LNCaP clone FGC (cell line): Measurements from ENCODE around the gene TRIM34.

Experiments used
- DNase-seq: peaks from one replicate; pipeline ENCODE4 v3.0.0-alpha.2; 2011; ENCODE audit warnings: low read depth
- H3K4me3 ChIP-seq: 2 replicates; pipeline ENCODE4 v1.5.1; 2011; ENCODE audit warnings: mild to moderate bottlenecking, low read depth, low read length, control low read depth
- TF ChIP-seq, protein P1 (sequence below): IDR thresholded peaks from 2 replicates; pipeline ENCODE4 v1.5.1; 2012; ENCODE audit warnings: mild to moderate bottlenecking; ENCODE audit not compliant: control insufficient read depth, insufficient read depth; ENCODE audit errors: extremely low read depth

The TRIM34 gene

DNA sequence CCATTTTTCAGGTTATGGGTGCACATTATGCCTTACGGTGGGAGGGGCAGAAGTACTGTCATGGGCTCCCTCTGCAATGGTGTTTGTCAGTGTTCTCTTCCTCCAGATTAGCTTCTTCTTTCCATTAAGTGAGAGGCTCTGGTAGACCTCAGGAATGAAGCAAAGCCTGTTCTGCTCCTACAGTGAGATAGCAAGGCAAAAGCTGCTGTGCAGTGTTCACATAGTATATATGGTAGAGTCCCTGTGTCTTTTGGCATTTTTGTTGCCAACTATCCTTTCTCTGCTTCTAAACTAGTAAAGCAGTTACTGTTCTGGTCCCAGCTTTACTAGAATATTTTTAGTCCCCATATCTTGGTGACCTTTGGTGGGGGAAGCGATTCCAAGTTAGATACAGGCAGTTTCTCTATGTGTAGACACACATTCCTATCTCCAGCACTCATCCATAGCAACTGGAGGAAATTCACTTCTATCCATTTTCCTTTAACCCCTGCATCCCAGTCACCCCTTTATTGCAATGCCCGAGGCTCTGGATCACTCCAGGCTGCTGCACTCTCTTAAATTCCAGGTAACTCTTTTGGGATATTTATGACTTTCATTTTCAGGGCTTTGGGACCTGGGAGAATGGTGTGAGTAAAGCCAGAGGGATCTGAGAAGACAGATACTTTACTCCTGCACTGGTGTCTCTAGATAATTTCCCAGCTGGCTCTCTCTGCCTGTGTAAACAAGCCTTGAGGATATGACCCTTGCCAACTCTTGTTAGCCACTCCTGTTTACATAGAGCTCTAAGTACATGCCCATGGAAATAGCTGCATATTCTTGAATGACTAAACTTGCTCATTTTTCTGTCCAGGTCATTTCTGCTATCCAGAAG, 3.9 kb upstream of the TRIM34 start:
- TF ChIP-seq, protein P1, sequence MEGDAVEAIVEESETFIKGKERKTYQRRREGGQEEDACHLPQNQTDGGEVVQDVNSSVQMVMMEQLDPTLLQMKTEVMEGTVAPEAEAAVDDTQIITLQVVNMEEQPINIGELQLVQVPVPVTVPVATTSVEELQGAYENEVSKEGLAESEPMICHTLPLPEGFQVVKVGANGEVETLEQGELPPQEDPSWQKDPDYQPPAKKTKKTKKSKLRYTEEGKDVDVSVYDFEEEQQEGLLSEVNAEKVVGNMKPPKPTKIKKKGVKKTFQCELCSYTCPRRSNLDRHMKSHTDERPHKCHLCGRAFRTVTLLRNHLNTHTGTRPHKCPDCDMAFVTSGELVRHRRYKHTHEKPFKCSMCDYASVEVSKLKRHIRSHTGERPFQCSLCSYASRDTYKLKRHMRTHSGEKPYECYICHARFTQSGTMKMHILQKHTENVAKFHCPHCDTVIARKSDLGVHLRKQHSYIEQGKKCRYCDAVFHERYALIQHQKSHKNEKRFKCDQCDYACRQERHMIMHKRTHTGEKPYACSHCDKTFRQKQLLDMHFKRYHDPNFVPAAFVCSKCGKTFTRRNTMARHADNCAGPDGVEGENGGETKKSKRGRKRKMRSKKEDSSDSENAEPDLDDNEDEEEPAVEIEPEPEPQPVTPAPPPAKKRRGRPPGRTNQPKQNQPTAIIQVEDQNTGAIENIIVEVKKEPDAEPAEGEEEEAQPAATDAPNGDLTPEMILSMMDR, result no peak
- peak; percentile 83 for DNase-seq
- peak overlapping the region; percentile 33 for H3K4me3 ChIP-seq

DNA sequence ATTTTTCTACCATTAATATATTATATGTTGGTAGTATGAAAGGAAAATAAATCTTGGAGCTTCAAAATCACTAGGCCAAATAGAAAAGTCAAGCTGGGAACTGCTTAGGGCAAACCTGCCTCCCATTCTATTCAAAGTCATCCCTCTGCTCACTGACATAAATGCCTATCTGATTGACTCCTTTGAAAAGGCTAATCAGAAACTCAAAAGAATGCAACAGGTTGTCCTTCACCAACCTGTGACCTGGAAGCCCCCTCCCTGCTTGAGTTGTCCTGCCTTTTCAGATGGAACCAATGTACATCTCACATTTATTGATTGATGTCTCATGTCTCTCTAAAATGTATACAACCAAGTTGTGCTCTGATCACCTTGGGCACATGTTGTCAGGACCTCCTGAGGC, 3.2 kb upstream of the TRIM34 start:
- no peak for DNase-seq
- TF ChIP-seq, protein P1, result no peak
- no peak overlapping the region for H3K4me3 ChIP-seq

DNA sequence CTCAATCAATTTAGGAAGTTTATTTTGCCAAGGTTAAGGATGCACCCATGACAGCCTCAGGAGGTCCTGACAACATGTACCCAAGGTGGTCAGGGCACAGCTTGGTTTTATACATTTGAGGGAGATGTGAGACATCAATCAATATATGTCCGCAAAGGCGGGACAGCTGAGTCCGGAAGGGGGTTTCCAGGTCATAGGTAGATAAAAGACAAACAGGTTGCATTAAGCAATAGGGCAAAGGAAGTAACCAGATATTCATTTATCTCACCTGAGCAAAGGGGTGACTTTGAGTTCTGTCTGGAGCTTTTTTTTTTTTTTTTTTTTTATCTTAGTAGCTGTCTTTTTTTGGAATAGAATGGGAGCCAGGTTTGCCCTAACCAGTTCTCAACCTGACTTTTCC, 2.0 kb upstream of the TRIM34 start:
- TF ChIP-seq, protein P1, result no peak
- H3K4me3 ChIP-seq, result no peak overlapping the region
- no peak for DNase-seq

DNA sequence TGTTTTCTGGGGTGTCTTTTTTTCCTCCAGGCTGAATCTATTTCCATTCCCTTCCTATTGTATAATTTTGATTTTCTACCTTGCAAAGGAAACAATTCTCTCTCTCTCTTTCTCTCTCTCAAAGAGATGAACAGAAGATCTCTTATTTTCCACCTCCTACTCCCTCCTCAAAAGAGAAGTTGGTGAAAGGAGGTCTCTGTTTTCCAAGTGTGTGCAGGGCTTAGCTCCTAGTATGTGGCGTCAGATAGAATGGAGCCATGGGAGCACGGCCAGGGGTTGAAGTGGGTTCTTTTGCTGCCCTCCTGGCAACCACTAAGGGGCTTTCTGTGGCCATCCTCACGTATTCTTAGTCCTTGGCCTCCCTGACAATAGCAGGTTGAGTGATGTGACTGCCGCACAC, 480 bp downstream of the TRIM34 start:
- TF ChIP-seq, protein P1, result no peak
- no peak for DNase-seq
- peak overlapping the region; percentile 47 for H3K4me3 ChIP-seq

DNA sequence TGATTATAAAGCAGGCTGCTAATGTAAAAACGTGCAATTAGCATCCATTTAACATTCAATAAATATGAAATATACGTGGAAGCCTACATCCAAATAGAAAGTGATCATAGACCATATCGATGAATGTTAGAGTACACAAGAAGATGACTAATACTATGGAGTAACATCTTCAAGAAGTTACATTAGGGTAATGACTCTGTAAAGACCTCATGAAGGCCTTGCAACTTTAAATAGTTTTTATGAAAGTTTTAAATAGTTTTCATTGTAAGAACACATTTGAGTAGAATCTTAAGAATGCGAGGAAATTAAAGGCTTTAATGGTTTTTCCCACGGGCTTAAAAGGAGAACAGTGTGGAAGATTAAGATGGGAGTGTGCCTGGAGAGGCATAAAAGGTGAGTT, 1.4 kb downstream of the TRIM34 start:
- TF ChIP-seq, protein P1, result no peak
- DNase-seq, result no peak
- no peak overlapping the region for H3K4me3 ChIP-seq

DNA sequence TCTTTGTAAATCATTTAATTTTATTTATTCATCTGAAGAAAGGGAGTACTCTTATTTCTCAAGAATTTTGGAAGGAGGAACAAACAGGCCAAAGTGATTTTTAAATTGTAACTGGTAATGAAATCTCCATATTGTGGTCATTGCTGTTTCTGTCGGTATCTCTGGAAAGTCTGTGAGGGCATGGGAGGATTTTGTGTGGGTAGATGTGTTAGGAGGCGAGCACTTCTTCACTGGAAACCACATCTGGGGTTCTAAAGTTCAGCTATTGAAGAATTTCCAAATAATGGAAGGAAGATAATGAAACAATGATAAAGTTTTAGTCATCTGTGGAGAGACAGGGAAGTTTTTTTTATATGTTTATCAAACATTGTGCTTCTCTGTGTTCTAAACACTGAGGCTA, 6.6 kb downstream of the TRIM34 start:
- TF ChIP-seq, protein P1, result no peak
- H3K4me3 ChIP-seq, result no peak overlapping the region
- DNase-seq, result no peak
